Brain pericyte (primary cell): Measurements from ENCODE around the gene TRPC6.
"Not testable (repeated sequence)": the region's sequence is repeated elsewhere in the genome, so short reads cannot be mapped to it uniquely, and the experiment has no call there.

Experiments
- DNase-seq: peaks from one replicate; pipeline ENCODE4 v3.0.0-alpha.2; 2012; ENCODE audit warnings: low read depth, low spot score

TRPC6 gene

DNA sequence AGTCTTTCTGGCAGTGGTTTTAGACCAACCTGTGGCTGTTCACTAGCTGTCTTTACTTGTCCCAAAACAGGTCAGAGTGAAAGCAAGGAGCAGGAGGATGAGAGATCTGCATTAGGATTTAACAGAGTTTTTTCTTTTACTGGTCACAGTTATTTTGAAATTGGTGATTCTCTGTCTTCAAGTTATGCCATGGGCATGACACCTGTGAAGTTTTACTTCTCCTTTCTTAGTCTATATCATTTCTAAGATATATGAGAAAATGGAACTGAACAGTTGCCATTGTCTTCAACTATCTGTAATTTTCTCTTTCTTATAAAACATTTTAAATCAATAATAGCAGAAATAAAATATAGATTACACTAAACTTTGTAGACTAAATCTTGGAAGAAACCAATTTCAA is 60.6 kb downstream of the TRPC6 start:
- DNase-seq: no peak

DNA sequence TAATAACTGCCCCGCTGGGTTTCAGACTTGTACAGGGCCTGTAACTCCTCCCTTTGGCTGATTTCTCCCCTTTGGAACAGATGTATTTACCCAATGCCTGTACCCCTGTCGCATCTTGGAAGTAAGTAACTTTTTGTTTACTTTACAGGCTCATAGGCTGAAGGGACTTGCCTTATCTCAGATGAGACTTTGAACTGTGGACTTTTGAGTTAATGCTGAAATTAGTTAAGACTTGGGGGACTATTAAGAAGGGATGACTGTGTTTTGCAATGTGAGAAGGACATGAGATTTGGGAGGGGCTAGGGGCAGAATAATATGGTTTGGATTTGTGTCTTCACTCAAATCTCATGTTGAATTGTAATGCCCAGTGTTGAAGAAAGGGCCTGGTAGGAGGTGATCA is 62.0 kb downstream of the TRPC6 start:
- no peak for DNase-seq

DNA sequence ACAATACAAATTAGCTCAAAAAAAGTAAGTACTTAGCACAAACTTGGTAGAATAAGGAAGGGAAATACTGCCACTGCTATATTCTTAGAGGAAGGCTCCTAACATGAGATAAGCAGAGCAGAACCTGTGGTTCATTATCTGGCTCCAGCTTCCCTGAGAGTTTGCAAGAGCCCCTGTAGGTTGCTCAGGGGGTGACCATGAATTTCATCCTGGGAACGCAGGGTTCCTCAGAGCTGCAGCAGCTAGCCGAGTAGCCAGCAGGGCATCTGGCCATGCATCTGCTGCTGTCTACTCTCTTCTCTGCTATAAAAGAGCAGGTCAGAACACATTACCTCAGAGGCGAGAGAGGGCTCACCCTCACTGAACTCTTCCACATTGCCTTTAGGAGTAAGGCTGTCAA is 67.3 kb downstream of the TRPC6 start:
- peak; percentile 61 for DNase-seq

DNA sequence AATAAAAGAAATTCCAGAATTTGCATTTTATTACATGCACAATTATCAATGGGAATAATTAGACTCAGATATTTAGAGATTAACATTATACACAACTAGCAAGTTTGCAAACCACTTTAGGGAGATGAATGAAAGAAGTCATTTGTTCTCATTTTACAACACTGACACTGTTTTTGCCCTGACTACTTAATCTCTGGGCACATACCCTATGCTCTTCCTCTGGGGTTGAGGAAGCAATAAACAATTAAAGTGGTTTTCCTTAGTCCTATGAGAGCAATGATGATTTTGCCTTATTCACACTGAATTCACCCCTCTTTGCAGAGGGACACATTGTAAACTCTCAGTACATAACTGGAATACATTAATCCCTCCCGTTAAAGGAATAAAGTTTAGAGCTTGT is 72.7 kb downstream of the TRPC6 start:
- DNase-seq: no peak

DNA sequence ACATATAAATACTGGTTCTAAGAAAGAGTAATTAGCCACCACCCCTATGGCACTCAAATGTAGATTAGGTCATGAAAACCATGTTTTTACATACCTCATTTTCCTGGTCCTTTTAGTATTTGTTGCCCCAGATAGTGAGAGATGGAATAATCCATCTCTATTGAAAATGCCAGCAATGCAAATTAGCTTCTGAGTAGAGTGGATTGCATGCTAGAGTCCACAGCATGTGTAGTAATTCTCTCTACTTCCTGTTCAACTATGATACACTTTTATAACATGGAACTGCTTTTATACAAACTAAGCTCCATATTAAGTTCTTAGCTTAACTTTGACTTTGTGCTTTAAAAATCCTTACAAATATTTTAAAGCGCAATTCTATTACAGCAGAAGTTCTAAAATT is 73.2 kb downstream of the TRPC6 start:
- no peak for DNase-seq

DNA sequence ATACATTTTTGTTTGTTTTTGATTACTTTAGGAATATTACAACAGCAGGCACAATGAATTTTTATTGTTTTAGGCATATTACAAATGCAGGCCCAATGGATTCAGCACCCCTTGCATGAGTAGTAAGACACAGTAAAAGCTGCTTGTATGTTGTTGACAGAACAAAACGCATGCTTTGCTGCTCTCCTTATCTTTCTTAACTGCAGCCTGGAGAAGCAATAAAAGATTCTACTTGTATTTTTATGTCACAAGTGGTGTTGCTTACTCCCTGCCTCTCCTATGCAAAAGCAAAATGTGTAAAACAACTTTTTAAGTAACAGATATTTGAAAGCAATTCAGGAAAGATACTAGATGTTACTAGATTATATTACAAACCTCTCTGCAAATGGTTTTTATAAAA is 73.9 kb downstream of the TRPC6 start:
- DNase-seq: no peak

DNA sequence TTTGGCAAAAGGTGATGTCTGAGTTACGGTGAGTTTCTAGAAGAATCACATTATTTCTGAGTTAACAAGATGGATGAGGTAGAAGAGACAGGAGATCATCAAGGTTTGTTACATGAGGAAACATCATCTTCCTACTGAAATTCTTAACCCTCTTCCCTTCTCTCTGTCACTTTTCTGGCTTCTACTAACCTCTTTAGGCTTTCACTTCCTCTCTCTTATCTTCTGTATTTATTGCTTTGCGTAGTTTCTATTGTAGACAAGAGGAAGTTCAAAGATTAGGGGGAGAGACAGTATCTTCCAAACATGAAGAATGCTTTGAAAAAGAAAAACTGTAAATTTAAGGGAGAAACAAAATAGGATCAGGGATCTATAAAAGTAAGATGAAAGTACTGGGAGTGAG is 75.4 kb downstream of the TRPC6 start:
- no peak for DNase-seq

DNA sequence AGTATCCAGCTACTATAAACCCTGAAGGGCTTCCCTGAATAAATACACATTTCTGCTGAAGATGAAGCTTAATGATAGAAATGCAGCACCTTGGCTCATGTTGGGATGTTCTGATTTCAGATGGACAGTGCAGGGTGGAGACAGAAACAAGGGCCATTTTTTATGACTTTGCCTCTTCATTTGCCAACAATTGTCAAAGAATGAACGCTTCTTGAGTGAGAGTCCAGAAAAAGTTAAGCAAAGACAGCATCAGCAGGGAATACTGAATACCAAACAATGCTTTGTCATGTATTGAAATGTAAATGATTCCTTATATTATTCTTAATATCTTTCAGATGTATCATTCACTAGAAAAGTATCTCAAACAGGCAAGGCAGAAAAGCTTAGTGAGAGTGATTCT is 84.9 kb downstream of the TRPC6 start:
- DNase-seq: no peak

DNA sequence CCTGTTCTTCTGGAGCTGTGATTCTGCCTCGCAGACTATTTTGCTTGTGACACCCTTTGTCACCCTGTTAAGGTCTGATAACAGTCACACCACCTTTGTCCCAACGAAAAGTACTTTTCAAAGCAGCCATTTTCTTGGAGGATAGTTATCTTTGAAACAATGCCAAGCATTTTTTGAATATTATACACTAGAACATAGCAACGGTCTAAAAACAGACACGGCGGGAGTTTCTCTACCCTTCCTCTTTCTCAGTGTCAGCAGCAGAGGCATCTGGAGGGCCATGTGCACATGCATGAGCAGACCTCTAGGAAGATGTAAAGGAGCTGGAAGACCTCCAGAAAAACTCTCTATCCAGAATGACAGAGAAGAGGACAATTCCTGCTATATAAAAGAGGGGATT is 86.5 kb downstream of the TRPC6 start:
- no peak for DNase-seq

DNA sequence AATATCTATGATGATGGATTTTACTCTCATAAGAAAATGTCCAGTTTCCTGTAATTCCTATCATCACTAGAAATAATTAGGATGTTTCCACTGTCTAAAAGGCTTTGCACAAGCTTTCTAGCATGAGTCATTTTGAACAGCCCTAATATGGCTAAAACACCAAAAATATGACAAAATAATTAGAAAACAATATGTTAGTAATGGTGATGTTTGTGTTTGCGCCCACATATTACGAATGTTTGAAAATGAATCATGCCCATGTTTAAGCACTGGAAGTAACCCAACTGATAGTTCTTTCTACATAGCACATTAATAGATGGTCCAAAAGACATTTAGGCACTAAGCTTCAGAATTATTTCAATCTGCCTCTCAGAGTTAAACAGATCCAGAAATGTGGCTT is 96.0 kb downstream of the TRPC6 start:
- no peak for DNase-seq

DNA sequence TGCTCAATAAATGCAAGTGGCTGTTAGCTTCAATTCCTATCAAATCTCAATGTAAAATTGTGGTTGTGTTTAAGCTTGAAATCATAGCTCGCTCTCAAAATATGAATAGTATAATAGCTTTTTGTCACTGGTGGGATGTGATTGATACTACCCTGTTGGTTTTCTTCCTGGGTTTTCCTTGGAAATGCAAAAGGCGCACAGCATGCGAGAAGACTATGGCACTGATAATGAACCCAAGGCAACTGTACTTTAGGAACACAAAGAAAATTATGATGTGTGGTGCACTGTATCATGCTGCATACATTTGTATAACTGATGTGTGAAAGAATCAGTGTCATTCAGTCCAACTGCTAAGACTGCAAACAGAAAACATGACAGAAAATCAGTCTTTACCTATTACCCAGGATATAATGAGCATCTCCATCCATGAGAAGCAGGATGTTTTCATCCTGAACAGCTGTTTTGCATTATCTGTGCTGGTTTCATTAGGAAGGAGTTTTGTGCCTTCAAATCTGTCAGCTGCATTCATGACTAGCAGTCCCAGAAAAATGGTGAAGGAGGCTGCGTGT is 101.2 kb downstream of the TRPC6 start:
- no peak for DNase-seq

DNA sequence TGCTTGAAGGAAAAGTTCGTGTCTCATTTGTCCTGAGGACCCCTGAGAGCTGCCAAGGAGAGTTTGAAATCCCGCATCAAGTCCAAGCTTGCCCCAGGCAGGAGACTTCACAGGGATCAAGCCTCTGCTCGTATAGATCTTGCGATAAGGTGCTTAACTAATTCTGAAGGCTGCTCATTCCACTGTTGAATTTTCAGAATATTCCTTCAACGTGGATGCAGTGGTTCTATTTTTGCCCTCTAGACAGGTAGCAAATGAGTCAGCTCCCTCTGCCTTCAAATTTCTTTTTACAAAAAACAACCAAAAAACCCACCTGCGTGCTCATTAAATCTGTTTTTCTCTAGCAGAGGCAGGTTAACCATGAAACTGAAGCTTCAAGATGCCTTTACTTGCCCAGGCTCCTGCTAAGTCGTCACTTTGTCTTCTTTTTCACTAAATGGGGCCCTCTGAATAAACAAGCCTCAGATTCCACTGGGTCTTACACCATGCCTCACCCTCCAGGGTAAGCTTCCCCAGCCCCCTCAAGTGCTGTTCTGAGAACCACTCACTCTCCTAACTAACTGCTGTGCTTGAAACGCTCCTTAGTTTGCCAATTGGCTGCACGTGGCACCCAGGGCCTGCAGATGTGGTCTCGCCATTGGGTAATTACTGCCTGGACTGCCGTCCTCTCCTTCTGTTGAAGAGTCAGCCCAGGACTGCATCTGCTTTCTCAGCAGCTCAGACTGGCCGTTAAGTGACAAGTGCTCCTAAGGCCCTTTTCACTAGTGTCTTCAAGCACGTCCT is 105.0 kb downstream of the TRPC6 start:
- DNase-seq: no peak

DNA sequence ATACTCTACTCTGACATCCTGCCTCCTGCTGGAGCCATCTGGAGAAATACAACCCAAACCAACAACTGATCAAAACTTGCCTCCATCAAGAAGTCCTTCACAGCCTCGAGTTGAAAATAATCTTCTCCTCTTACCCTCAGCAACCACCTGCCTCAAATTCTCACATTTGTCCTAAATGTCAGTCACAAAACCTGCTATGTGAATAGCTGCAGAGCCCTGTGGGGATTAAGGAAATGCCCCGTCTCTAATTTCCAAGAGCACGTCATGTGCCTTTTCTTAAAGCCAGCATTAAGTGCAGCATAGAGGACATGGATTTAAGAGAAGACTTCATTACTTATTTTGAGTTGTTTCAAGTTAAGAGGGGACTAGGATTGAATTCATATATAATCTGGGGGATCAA is 105.9 kb downstream of the TRPC6 start:
- DNase-seq: no peak

DNA sequence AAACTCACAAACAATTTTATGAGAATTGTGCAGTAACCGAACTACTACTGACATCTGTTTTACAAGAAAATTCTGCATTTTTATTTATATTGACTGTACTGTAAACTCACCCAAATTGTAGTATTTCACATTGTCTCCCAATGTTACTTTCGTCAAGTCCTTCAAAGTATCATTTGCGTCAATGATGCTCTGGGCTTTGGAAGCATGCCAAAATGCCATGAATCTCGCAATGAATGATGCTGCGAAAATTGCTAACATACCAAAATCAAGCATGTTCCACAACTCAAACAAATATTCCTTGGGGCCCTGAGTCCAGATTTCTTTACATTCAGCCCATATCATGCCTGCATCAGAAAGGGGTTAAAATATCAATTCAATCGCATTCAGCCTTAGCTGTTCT is 107.6 kb downstream of the TRPC6 start:
- DNase-seq: no peak

DNA sequence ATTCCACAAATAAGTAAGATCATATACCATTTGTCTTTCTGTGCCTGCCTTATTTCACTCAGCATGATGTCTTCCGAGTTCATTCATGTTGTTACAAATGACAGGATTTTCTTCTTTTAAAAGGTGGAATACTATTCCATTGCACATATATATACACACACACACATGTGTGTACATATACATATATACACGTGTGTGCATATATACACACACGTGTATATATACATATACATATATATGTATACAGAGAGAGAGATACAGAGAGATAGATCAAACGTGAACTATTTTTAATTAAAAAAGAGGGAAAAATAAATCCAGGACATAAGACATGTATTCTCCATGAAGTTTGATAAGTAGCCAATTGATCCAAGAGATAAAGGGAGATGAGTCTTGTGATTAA is 108.1 kb downstream of the TRPC6 start:
- no peak for DNase-seq

DNA sequence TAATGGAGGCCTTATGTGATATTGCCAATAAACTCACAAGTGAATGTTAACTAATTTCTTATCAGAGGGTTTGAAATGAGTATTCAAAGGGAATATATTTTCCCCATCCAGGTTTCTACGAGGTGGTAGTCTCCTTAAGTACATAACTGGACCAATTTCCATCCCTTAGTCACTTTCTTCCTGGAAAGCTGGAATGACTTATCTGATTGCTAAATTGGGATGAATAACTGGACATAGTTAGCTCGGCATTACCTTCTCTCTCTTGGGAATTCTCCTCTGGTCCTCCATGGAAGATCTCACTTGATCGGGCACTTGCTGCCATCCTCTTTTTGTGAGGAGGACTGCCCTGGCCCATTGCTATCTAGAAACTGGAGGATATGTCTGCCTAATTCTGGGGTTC is 109.1 kb downstream of the TRPC6 start:
- no peak for DNase-seq

DNA sequence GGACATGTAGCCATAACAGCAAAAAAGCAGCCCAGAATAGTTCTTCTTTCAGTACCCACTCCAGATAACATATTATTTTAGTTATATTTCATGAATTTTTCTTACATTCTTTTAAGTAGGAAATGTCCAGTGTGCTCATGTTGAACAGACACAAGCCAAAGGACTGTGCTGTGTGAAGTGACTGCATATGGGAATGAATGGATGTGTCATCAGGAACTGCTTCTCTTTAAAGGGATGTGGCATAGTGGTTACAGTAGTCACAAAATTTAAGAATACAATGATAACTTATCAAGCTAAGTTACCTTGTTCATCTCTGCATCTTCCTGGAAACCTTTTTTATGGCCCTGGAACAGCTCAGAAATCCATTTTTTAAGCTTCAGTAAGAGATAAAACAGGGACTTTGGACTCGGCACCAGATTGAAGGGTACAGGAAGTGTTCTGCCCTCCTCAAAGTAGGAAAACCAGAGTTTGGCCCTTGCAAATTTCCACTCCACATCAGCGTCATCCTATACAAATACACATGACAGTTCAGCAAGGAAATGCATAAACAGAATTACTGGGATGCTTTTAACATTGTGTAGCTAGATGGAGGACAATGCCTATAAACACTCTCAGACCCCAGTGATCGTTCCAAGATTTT is 112.8 kb downstream of the TRPC6 start:
- no peak for DNase-seq

DNA sequence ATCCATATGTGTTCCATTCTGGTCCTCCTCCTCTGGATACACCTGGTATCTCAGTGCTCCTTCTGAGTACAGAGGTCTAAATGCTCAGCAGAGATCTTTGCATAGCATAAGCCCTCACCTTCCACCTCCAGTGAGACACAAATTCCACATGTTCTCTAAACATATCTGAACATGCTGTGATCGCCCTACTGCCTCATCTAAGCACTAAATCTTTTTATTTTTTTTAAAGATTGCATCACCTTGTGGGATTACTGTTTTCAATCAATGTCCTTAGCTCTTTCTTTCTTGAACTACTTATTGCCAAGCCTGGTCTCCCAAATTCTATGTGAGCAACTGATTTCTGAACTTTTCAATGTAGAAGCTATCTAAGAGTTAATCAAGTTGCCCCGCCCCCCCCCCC is 113.4 kb downstream of the TRPC6 start:
- no peak for DNase-seq

DNA sequence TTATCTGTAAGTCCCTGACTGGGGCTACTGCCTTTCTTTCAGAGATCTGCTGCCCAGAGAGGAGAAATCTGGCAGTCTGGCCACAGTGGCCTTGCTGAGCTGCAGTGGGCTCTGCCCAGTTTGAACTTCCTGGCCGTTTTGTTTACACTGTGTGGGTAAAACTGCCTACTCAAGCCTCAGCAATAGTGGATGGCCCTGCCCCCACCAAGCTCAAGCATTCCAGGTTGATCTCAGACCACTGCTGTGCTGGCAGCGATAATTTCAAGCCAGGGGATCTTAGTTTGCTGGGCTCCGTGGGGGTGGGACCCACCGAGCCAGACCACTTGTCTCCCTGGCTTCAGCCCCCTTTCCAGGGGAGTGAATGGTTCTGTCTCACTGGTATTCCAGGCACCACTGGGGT is 117.5 kb downstream of the TRPC6 start:
- DNase-seq: no peak

DNA sequence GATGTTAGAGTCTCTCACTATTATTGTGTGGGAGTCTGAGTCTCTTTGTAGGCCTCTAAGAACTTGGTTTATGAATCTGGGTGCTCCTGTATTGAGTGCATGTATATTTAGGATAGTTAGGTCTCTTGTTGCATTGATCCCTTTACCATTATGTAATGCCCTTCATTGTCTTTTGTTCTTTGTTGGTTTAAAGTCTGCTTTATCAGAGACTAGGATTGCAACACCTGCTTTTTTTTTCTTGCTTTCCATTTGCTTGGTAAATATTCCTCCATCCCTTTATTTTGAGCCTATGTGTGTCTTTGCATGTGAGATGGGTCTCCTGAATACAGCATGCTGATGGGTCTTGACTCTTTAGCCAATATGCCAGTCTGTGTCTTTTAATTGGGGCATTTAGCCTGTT is 119.4 kb downstream of the TRPC6 start:
- not testable (repeated sequence) for DNase-seq

DNA sequence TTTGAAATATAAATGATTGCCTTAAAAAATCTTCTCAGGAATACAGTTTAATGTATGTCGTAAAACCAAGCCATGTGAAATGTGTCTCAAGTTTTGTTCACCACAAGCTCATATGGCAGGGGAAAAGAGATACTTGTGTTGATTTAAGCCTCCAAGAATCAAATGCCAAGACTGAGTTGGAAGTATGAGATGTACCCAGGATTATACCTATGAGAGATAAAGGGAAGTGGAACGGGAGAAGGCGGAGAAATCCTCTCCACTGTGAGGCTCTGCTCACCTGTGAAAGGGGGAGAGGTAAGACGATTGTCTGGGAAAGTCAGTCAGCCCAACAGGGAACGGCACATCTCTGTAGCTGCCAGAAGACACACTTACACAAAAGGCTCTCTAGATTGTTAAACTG is 124.8 kb downstream of the TRPC6 start:
- no peak for DNase-seq

DNA sequence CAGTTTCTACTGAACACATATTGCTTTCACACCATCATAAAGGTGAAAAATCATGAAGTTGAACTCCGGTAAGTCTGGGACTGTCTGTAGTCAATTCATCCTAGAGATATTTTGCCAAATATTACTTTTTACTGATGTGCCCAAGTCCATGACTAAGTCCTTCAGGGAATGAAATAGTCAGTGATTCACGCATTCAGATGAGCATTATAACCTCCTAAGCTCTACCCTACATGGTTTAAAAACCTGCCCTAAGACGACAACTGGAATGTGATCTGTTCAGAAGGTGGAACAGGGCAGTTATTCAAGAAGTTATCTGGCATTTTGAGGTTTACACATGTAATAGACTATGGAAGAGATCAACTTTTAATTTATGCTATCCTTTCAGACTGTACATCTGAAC is 125.6 kb downstream of the TRPC6 start:
- DNase-seq: no peak

DNA sequence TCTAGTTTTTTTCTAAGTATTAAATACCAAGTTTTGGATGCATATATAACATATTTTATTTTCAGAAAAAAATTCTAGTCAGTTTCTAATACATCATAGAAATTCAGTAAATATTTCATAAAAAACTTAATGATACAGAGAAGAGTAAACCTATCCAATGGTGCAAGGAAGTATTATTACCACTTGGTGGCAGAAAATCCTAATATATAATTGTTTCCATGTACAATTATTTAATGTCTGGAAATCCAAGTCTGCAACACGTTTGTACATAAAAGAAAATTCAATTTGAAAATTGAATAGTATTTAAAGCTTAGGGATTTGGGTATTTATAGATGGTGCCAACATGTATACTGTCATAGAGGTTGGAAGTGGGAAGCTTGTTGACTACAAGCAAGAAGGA is 127.0 kb downstream of the TRPC6 start:
- DNase-seq: no peak
